GM11168 (cell line): ENCODE measurements around the gene ELAVL1.

Experiments
- in situ Hi-C: fragments of 300-500 bp; cut with MboI; formaldehyde crosslinking; loops from one replicate; pipeline ENCODE4 v1.12.0; 2022; ENCODE audit warnings: low sequenced_read_pairs; ENCODE audit not compliant: unreplicated experiment

The ELAVL1 gene

DNA sequence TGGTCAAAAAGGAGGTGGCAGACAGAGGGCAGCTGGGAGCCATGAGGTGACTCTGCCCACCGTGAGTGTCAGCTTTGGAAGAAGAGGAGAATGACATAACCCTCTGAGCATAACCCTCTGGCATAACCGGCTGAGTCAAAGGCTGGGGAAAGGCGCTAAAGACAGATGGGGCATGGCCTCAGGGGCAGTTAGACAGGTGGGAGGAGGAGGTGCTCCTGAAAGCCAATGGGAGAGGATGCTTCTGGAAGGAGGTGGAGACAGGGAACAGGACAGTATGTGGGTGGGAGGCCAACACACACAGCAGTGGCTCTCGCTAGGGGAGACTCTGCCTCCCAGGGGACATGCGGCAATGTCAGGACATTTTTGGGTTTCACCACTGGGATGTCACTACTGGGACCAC is 17.1 kb downstream of the ELAVL1 start:
- in situ Hi-C loops = no loop called here

DNA sequence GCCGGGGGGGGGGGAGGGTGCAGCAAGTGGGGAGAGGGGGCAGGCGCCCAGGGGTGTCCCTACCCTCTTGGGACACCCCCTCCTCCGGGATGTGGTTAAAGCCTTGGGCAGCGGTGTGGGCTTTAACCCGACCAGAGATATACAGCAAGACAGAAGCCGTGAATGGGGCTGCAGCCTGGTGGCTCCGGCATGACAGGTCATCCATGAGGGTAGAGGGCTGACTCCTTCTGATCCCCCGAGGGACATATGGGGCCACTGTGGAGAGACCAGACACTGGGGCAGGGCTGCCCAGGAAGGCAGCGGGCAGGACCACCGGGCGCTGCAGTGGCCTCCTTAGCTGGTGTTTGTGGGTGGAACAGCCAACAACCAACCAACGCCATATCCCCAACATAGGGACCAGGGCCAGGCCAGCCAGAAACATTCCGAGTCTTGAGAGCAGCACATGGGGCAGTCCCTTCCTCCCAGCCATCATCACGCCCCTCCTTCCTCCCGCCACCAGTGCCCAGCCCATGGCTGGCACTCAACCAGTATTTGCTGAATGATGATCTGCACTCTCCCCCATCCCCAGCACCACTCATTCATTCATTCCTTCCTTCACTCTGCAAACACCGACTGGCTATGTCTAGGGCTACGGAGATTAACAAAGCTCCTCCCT is 18.2 kb downstream of the ELAVL1 start:
- in situ Hi-C loops = no loop called here

DNA sequence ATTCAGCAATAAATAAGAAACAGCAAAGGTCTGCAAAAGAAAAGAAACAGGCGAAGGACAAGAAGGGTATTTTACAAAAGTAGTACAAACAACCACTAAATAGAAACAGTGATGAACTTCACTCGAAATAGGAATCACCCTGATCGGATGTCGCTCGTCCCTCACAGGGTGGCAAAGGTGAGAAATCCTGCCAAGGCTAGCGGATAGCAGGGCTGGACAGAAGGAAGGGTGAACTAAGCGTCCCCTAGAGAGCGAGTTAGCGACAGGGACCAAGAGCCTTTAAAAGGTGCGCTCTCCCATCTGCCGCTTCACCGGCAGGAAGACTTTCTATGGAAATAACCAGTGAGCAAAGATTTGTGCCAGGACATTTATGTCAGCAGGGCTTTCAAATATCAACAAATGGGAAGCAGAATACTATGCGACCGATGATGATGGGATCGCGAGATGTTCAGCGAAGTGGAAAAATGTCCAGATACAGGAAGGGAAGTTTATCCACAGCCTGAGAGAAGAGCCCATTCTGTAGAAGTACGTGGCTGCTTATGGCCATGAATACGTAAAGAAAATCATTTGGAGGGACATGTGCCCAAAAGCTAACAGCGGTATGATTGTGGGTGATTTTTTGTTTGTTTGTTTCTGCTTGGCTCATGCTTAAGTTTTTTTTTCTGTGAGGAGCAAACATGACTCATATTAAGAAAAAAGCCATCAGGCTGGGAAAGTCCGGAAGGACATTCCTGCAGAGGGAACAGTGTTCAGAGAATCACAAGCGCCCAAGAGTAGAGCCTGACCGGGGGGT is 18.9 kb downstream of the ELAVL1 start:
- in situ Hi-C loops = no loop called here

DNA sequence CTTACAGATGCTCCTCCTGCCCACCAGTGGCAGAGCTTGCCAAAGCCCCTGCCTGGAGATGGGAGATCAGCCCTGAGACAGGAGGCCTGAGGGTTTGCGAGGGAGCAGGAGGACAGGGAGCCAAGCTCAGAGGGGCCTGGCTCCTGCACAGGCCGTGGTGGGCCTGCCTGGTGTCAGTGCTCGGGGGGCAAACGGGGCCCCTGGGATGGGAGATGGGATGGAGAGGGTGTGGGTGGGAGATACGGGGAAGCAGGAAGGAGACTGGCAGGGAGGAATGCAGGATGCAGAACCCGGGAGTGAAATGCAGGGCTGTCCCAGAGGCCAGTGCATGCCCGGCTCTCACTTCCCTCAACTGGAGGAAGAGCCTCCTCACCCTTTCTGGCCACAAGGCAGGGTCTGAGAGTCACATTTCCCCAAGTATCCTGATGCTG is 19.9 kb downstream of the ELAVL1 start:
- in situ Hi-C loops = no loop called here

DNA sequence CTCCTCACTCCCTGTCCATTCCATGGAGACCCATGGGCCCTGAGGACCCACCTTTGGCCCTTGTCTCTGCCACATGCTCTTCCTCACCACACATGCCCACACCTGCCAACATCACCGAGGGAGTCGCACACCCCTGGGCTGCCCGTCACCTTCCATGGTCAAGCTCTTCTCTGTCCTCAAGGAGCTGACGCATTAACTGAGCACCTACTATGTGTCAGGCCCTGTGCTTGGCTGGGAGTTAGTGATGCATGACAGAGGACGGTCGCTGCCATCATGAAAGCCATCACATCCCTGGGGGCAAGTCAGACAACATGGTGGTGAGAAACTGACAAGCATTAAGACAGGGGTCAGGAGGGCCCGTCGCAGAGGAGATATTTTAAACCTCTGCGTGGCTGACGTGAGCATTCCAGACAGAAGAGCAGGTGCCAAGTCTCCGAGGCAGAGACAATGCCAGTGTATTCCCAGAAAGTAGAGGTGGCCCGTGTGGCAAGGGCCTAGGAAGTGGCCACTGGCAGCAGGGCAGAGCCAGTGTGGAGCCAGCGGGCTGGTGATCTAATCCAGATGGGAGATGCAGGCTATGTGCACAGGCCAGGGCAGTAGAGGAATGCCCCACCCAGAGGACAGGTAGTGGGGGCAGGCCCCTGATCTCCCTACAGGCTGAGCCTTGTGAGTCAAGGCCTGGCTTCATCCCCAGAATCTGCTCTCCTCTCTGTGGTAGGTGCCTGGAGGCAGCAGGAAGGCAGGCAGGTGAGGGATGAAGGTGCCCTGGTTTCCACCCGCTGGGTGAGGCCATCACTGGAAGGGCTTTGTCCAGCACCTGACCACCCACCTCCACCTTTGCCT is 21.2 kb downstream of the ELAVL1 start:
- in situ Hi-C loops = no loop called here

DNA sequence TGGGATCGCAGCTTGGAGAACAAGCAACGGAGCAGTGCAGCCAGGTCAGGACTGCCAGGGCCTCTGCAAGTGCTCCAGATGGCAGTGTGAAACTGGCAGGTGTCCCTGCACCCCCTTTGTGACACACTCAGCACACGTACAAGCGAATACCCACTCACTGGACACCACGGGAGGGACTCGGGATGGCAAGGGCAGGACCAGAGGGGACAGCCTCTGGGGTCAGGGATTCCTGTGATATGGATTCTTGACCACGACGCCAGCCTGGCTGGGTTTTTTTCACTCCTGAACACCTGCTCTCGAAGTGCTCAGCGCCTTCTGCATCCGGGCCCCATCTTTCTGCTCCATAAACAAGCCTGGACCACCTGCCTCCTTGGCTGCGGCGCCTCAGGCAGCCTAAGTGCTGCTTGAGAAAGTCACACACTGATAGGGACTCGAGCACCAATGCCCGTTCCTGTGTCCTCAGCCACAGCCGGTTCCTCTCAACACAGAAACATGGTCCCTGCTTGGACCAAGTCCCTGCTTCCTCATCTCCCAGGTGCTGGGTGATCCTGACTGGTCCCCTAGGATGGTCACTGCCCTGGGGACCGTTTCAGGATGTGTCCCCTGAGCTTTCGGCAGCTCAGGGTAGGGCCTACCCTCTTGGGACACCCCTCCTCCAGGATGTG is 22.0 kb downstream of the ELAVL1 start:
- in situ Hi-C loops = no loop called here

DNA sequence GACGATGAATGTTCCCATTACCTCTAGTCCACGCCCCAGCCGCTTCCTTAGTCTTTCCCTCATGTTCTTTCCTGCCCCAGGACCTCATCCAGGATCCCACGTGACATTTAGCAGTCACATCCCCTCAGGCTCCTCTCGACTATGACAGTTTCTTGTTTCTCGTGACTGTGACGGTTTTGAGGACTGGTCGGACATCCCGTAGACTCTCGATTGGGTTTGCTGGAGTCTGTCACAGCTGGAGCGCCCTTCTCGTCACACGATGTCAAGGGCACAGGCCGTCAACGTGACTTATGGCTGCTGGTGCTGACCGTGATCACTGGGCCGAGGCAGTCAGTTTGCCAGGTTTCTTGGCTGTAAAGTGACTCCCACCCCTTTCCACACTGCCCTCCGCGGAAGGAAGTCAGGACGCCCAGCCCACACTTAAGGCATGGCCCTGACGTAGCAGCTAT is 22.8 kb downstream of the ELAVL1 start:
- in situ Hi-C loops = no loop called here

DNA sequence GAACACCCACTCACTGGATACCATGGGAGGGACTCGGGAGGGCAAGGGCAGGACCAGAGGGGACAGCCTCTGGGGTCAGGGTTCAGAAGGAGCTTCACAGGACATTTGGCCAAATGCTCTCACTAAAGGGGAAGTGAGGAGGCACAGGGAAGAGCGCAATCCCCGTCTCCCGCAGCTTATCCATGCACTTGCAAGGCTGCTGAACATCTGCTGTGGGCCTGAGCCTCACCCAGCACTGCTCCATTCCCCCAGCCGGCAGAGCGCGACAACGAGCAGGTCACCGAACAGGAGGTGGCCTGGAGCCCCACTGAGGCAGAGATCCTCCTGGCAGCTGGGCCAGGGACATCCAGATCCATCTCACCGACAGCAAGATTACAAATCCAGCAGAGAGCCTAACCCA is 23.3 kb downstream of the ELAVL1 start:
- in situ Hi-C loops = no loop called here

DNA sequence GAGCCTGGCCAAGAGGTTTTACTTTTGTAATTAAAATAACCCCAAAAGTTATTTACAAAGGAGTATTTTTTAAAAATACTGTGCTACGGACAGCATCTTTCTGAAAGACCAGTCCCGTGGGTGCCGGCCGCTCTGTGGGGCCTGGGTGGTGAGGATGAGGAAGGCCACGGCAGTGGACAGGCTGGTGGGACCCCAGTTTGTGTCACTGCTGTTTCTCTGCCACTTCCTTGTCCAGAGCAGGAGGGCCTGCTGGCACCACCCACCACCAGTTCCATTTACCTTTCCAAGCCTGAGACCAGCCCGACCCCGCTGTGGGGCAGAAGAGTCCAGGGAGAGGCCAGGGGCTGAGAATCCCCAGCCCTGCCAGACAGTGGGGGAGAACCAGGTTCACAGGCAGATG is 23.8 kb downstream of the ELAVL1 start:
- in situ Hi-C loops = no loop called here

DNA sequence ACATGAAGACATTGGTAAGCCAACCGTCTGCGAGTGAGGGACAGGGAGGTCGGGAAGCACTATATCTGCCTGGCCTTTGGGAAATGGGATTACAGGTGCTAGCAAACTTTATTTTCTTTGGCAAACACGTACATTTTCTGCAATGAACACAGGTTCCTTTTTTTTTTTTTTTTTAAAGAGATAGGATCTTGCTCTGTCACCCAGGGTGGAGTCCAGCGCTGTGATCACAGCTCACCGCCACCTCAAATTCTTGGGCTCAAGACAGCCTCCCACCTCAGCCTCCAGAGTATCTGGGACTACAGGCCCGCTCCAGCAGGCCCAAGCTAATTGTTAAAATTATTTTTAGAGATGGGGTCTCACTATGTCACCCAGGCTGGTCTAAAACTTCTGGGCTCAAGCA is 24.2 kb downstream of the ELAVL1 start:
- in situ Hi-C loops = no loop called here

DNA sequence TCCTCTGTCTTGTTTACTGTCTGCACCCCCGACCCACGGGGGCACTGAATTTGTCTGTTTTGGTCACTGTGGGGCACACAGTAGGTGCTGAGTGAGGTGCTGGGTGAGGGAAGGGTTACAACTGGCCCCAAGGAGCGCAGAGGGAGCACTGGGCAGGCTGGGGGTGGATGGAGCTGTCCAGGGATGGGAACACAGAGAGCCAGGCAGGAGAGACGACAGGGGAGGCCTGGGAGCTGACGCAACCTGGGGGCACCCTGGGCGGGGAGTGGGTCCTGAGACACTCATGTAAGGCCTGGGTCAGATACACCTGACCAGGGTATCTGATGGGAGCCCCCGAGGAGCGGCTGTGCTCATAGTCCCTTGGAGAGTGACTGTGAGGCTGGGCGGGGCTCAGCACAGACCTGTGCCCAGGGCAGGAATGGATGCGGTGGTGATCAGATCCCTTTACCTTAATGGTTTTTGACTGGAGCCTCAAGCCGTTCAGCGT is 24.8 kb downstream of the ELAVL1 start:
- in situ Hi-C loops = no loop called here

DNA sequence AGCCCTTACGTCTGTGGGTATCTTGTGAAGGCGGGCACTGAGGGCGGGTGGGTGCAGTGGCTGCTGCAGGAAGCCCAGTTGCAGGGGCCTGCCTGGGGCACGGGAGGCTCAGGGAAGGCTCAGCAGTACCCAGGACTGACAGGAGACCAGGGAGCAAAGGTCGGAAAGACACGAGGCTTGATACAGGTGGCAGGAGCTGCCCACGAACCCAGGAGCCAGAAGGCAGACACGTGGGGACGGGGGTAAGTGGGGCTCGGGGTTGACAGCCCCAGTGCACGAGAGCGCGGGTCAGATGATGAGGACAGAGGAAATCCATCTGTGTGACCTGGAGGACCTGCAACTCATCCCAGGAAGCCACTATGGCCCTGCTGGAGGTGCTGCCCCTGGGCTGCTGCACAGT is 25.3 kb downstream of the ELAVL1 start:
- in situ Hi-C loops = no loop called here

DNA sequence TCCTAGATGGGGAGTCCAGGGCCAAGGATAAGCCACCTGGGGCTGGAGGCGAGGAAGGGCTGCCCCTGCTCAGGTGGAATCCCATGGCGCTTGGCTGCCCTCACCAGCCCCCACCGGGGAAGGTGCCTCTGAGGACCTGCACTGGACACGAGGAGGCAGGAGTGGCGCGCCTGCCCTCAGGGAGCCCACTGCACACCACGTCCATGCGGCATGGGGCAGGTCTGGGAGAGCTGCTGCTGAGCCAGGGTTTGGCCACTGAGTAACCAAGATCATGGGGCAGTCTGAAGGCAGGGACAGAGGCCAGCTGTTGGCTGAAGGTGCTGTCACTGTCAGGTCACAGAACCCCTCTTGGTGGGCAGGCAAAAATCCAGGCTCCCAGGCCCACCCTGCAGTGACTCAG is 25.9 kb downstream of the ELAVL1 start:
- in situ Hi-C loops = no loop called here

DNA sequence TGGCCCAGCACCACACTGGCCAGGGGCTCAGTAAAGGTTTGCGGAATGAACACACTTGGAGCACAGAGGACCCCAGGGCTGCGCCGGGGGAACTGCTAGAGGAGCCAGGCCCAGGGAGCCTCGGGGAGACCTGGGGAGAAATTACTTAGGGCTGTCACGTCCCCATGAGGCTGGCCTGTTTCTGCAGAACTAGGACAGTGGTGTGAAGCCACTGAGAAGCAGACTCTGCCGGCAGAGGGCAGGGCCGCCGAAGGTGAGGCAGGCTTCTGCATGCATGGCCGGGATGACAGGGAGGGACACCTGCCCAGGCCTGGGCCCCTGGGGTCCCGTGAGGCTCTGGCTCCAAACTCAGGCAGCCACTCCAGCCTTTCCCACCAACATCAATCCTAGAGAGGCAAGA is 26.4 kb downstream of the ELAVL1 start:
- in situ Hi-C loops = no loop called here

DNA sequence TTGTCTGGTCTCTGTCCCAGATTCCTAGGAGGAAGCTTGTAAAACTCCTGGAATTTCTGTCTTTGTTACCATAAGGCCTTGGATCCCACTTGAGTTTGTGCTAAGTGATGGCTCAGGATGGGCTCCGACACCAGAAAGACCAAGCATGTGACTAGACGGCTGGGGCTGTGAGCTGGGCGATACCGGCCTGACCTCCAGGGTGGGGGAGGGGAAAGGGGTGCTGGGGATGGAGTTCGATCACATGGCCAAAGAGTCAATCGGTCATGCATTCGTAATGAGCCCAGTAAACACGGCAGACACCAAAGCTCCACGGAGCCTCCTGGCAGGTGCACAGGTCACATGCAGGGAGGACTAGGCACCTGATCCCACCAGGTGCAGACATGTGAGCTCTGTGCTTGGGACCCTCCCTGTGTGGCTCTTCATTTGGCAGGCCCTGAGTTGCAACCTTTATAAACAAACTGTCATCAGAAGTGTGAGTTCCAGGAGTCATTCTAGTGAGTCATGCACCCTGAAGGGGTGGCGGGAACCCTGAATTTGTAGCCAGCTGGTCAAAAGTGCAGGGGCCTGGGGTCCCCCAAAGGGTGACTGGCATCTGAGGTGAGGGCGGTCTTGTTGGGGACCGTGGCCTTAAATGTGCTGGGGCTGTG is 27.1 kb downstream of the ELAVL1 start:
- in situ Hi-C loops = no loop called here

DNA sequence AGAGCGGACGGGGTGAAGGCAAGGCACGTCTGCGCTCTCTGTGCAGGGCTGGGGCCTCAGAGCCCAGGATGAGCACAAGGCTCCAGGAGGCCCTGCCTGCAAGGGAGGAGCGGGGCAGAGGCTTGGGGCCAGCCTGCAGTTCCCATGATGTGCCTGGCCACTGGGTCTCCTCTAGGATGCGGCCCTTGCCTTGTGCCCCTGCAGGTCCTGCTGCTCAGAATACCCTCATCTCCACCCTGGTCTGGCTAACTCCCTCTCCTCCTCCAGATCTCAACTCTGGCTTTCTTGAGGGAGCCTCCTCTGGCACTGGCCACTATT is 27.8 kb downstream of the ELAVL1 start:
- in situ Hi-C loops = no loop called here

DNA sequence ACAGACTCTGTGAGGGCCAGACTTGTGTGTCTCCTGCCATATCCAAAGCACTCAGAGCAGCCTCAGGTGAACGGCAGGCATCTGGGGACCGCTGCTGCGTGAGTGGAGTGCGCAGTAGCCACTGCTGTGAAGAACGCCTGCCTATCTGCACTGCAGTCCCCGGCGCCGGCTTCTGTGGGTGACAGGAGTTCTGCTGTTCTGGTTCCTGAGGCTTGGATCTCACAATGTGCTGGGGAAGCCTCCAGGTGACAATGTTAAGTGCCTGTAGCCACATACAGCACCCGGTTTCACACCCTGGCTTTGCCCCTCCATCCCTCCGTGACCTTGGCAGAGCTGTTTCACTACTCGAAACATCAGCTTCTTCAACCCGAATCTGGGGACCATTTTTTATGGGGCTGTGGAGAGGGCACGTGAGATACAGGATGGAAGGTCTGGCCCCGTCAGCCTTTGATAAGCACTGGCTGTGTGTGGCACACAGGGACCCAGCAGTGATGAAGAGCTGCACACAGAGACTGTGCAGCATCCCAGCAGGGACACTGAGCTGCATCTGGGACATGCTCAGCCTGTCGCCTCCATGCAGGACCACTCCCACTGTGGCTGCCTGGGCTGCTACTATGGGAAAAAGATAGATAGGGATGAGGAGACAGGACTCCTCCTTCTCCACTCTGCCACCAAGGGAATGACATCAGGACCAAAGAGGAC is 28.3 kb downstream of the ELAVL1 start:
- in situ Hi-C loops = no loop called here

DNA sequence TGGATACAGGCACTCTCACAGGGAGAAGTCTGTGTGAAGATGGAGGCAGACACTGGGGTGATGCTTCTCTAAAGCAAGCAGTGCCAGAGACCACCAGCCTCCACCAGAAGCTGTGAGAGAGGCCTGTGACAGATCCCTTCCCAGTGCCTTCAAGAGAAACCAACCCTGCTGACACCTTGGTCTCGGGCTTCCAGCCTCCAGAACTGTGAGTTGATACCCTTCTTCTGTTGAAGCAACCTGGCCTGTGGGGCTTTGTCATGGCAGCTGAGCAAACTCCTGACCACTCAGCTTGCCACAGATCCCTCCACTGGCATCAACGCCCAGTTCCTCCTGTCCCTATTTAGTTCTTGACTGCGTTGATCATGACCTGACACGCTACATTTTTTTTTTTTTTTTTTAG is 29.0 kb downstream of the ELAVL1 start:
- in situ Hi-C loops = no loop called here

DNA sequence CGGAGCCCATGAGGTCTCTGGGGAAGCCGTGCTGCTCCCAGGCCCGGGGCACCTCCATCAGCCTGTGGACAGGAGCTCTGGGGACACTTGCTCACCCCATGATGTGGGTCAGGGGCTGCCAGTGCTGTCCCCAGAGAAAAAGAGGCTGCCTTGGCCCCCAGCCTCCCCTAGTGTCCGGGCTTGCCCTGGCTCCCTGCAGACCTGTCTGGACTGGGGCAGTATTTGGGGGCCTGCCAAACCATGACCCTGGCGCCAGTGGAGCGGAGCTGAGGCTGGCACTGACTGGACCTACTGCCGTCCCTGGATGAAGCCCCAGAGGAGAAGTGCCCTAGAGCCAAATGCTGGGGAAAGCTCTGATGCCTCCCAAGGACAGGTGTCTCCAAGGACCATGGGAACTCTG is 30.4 kb downstream of the ELAVL1 start:
- in situ Hi-C loops = no loop called here
